HUES64 (cell line): ENCODE results near the gene TSPAN1.

Source experiments
- H3K27ac ChIP-seq: 2 replicates; pipeline ENCODE4 v1.7.0; 2013; ENCODE audit warnings: low read depth, low read length, inconsistent platforms
- H3K27me3 ChIP-seq: 2 replicates; pipeline ENCODE4 v1.6.1; 2013; ENCODE audit warnings: mild to moderate bottlenecking, low read length; ENCODE audit not compliant: insufficient read depth
- H3K36me3 ChIP-seq: 2 replicates; pipeline ENCODE4 v1.6.1; 2013; ENCODE audit warnings: mild to moderate bottlenecking, low read length; ENCODE audit not compliant: insufficient read depth
- H3K4me1 ChIP-seq: 2 replicates; pipeline ENCODE4 v1.6.1; 2013; ENCODE audit warnings: mild to moderate bottlenecking, low read length, moderate library complexity; ENCODE audit not compliant: insufficient read depth
- H3K4me3 ChIP-seq: 2 replicates; pipeline ENCODE4 v1.5.1; 2013; ENCODE audit warnings: mild to moderate bottlenecking, low read length, moderate library complexity
- H3K9ac ChIP-seq: 2 replicates; pipeline ENCODE4 v1.6.1; 2013; ENCODE audit warnings: mild to moderate bottlenecking, low read depth, low read length
- H3K9me3 ChIP-seq: 2 replicates; pipeline ENCODE4 v1.6.1; 2013; ENCODE audit warnings: low read depth, low read length; ENCODE audit not compliant: insufficient read depth
- whole genome bisulfite sequencing: fragments of 150-250, 120-280 bp; methylation state at CpG from one replicate; pipeline ENCODE4 v1.1.7; 2013; ENCODE audit warnings: missing lambda C conversion rate; 5-methylcytosine and 5-hydroxymethylcytosine counted together

The TSPAN1 gene

GRCh38 chr1:46180082-46180616 is 5.3 kb downstream of the TSPAN1 start:
- WGBS, result 59% methylated on average over 12 of the region's 12 CpGs
- no peaks in the 10 kb centered on the region for H3K36me3 ChIP-seq
- H3K27me3 ChIP-seq, result no peaks in the 10 kb centered on the region; the same call in 1 of the 2 replicates
- no peak overlapping the region for H3K4me3 ChIP-seq
- no peak overlapping the region for H3K9ac ChIP-seq
- H3K4me1 ChIP-seq, result peaks cover 10% of the 10 kb centered on the region
- H3K27ac ChIP-seq, result no peak overlapping the region
- H3K9me3 ChIP-seq, result no peaks in the 10 kb centered on the region

- Histone ChIP-seq H3K27ac (no peak overlapping the region), H3K4me3 (no peak overlapping the region), H3K36me3 (no peaks in the 10 kb centered on the region), H3K9me3 (no peaks in the 10 kb centered on the region), H3K9ac (no peak overlapping the region), H3K27me3 (no peaks in the 10 kb centered on the region; the same call in 1 of the 2 replicates), H3K4me1 (peaks cover 8% of the 10 kb centered on the region; the same call in 1 of the 2 replicates)
- WGBS, result 83% methylated on average over 10 of the region's 10 CpGs
Measured at GRCh38 chr1:46181343-46182260, 6.7 kb downstream of the TSPAN1 start.

- Histone ChIP-seq H3K36me3 (peaks cover 8% of the 10 kb centered on the region), H3K27ac (no peak overlapping the region), H3K27me3 (no peaks in the 10 kb centered on the region; the same call in 1 of the 2 replicates), H3K9ac (no peak overlapping the region), H3K9me3 (no peaks in the 10 kb centered on the region), H3K4me1 (peaks cover 8% of the 10 kb centered on the region; the same call in 1 of the 2 replicates), H3K4me3 (no peak overlapping the region)
- WGBS, result 84% methylated on average over 8 of the region's 8 CpGs
Measured at GRCh38 chr1:46183079-46183847, 8.4 kb downstream of the TSPAN1 start.

- Histone ChIP-seq H3K27me3 (no peaks in the 10 kb centered on the region; the same call in 1 of the 2 replicates), H3K27ac (no peak overlapping the region), H3K9ac (no peak overlapping the region), H3K4me1 (peaks cover 8% of the 10 kb centered on the region; the same call in 1 of the 2 replicates), H3K36me3 (peaks cover 11% of the 10 kb centered on the region), H3K9me3 (no peaks in the 10 kb centered on the region), H3K4me3 (no peak overlapping the region)
- 94% methylated on average over 11 of the region's 12 CpGs for WGBS
Measured at GRCh38 chr1:46183926-46184557, 9.2 kb downstream of the TSPAN1 start.

- H3K9me3 ChIP-seq, result no peaks in the 10 kb centered on the region
- peaks cover 20% of the 10 kb centered on the region for H3K36me3 ChIP-seq
- H3K9ac ChIP-seq, result no peak overlapping the region
- H3K27me3 ChIP-seq, result no peaks in the 10 kb centered on the region; the same call in 1 of the 2 replicates
- no peak overlapping the region for H3K4me3 ChIP-seq
- no peak overlapping the region for H3K27ac ChIP-seq
- WGBS, result 87% methylated on average over 7 of the region's 7 CpGs
- H3K4me1 ChIP-seq, result peaks cover 8% of the 10 kb centered on the region; the same call in 1 of the 2 replicates
Measured at GRCh38 chr1:46184920-46185658, 10.2 kb downstream of the TSPAN1 start.

GRCh38 chr1:46186076-46186475 is 11.2 kb downstream of the TSPAN1 start:
- Histone ChIP-seq H3K4me3 (no peak overlapping the region), H3K4me1 (peaks cover 8% of the 10 kb centered on the region; the same call in 1 of the 2 replicates), H3K9me3 (no peaks in the 10 kb centered on the region), H3K27me3 (no peaks in the 10 kb centered on the region; the same call in 1 of the 2 replicates), H3K27ac (no peak overlapping the region), H3K9ac (no peak overlapping the region), H3K36me3 (peaks cover 29% of the 10 kb centered on the region)
- WGBS, result 89% methylated on average over 2 of the region's 2 CpGs

GRCh38 chr1:46187106-46187869 is 12.4 kb downstream of the TSPAN1 start:
- Histone ChIP-seq H3K4me3 (no peak overlapping the region), H3K9me3 (no peaks in the 10 kb centered on the region), H3K36me3 (peaks cover 38% of the 10 kb centered on the region), H3K27me3 (no peaks in the 10 kb centered on the region), H3K27ac (no peak overlapping the region), H3K9ac (no peak overlapping the region), H3K4me1 (peaks cover 8% of the 10 kb centered on the region; the same call in 1 of the 2 replicates)
- WGBS, result 94% methylated on average over 8 of the region's 8 CpGs

- H3K4me1 ChIP-seq, result peaks cover 3% of the 10 kb centered on the region; the same call in 1 of the 2 replicates
- H3K9me3 ChIP-seq, result no peaks in the 10 kb centered on the region
- H3K27ac ChIP-seq, result no peak overlapping the region
- H3K4me3 ChIP-seq, result no peak overlapping the region
- H3K36me3 ChIP-seq, result peaks cover 49% of the 10 kb centered on the region
- WGBS, result 83% methylated on average over 5 of the region's 6 CpGs
- no peak overlapping the region for H3K9ac ChIP-seq
- no peaks in the 10 kb centered on the region for H3K27me3 ChIP-seq
Measured at GRCh38 chr1:46188295-46189030, 13.6 kb downstream of the TSPAN1 start.

- Histone ChIP-seq H3K4me1 (no peaks in the 10 kb centered on the region), H3K27me3 (no peaks in the 10 kb centered on the region), H3K27ac (no peak overlapping the region), H3K4me3 (no peak overlapping the region), H3K9ac (no peak overlapping the region), H3K9me3 (no peaks in the 10 kb centered on the region), H3K36me3 (peaks cover 60% of the 10 kb centered on the region)
- 97% methylated on average over 3 of the region's 3 CpGs for WGBS
Measured at GRCh38 chr1:46190539-46190938, 15.7 kb downstream of the TSPAN1 start.
